ENCODE results near the gene ANTXR1.

DNA sequence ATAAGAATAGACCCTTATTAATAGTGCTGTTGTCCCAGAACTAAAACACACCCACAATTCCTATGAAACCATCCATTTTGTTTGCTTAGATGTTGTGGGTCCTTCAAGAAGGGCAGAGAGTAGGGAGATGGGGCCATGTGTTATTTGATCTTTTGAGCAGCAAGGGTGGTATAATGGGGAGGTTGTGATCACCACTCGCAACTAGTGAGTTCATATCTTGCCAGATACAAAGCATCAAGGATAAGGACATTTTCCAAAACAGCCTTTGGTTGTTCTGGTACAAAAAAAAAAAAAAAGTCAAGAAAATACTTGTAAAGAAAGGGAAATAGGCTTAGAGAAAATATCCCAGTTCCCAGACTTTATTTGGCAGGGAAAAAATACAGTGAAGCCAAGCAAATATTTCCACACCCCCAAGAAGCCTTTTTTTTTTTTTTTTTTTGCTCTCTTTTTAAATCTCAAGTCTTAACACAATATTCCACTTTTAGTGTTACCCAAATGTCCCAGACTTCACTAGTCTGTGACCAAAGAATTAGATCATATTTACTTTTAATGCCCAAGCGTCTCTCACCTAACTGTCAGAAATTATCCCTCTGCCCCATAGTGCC lies 54.1 kb downstream of the ANTXR1 start:
- TF ChIP-seq, protein P1, sequence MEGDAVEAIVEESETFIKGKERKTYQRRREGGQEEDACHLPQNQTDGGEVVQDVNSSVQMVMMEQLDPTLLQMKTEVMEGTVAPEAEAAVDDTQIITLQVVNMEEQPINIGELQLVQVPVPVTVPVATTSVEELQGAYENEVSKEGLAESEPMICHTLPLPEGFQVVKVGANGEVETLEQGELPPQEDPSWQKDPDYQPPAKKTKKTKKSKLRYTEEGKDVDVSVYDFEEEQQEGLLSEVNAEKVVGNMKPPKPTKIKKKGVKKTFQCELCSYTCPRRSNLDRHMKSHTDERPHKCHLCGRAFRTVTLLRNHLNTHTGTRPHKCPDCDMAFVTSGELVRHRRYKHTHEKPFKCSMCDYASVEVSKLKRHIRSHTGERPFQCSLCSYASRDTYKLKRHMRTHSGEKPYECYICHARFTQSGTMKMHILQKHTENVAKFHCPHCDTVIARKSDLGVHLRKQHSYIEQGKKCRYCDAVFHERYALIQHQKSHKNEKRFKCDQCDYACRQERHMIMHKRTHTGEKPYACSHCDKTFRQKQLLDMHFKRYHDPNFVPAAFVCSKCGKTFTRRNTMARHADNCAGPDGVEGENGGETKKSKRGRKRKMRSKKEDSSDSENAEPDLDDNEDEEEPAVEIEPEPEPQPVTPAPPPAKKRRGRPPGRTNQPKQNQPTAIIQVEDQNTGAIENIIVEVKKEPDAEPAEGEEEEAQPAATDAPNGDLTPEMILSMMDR (conservative IDR thresholded peaks at IDR 0.05), result no peak
- no peak for TF ChIP-seq EZH2 (IDR thresholded peaks at IDR 0.05; ENCODE audit: low read depth)
